NCI-H128 (cell line): ENCODE results near the gene FA2H.
"Not testable (repeated sequence)": the region's sequence is repeated elsewhere in the genome, so short reads cannot be mapped to it uniquely, and the experiment has no call there.

Experiments
- DNase-seq: peaks from one replicate; lab custom pipeline; 2025; ENCODE audit not compliant: unreplicated experiment; lab: John Stamatoyannopoulos, UW

The FA2H gene

GRCh38 chr16:74691093-74691855 lies 83.3 kb downstream of the FA2H start:
- no peak for DNase-seq

- DNase-seq = no peak
Observed at GRCh38 chr16:74682556-74682955, 92.1 kb downstream of the FA2H start.

- no peak for DNase-seq
Observed at GRCh38 chr16:74680681-74681080, 93.9 kb downstream of the FA2H start.

- no peak for DNase-seq
Observed at GRCh38 chr16:74679983-74680382, 94.6 kb downstream of the FA2H start.

- DNase-seq = no peak
Observed at GRCh38 chr16:74677868-74678267, 96.8 kb downstream of the FA2H start.

- no peak for DNase-seq
Observed at GRCh38 chr16:74673876-74674275, 100.7 kb downstream of the FA2H start.

GRCh38 chr16:74668877-74669276 lies 105.7 kb downstream of the FA2H start:
- not testable (repeated sequence) for DNase-seq

GRCh38 chr16:74667255-74667700 lies 107.3 kb downstream of the FA2H start:
- no peak for DNase-seq

GRCh38 chr16:74666425-74667254 lies 108.0 kb downstream of the FA2H start, which contains the start of gene RFWD3:
Gene RFWD3 (minus strand): TSS chr16:74666877. CDS start chr16:74661449, 5,428 bp downstream.
- peak; percentile 86 for DNase-seq

- no peak for DNase-seq
Observed at GRCh38 chr16:74666010-74666421, 108.6 kb downstream of the FA2H start.
